ENCODE results near the gene VSIR.

DNA sequence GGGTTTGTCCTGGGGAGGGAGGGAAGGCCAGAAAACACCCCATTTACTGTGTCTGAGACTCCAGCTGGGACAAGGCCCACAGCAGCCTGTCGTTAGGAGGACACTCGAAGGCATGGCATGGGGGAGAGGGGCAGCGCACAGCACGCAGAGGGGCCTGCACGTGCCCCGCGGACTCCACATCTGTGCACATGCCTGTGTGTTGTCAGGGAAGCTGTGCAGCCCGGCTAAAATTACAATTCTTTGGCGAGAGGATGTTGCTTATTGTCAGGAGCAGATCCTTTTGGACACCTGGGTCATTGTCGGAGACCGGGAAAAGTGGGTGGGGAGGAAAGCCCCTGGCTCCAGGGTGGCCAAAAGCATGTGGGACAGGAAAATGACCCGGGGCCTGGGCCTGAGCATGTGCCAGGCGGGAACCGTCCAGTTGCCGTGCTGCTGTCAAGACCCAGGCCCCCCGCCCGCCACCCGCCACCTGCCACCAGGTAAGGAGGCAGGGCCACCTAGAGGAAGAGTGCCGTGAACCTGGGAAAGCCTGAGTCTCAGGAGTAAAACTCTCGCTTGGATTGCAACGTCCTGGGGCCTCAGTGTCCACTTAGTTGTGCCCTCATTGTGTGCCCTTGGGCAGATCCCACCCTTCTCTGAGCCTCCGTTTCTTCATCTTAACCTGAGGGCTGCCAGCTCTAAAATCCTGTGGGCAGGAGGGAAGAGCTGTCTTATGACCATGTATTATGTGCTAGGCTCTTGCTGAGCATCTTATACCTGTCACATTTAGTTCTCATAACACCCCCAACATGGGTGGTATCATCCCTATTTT lies 7.2 kb downstream of the VSIR start:
- TF ChIP-seq CTCF (IDR thresholded peaks at IDR 0.05) = no peak
- no peak for TF ChIP-seq POLR2A (IDR thresholded peaks at IDR 0.05)
